Measurements from ENCODE around the gene CHMP5.

The CHMP5 gene

GRCh38 chr9:33294670-33295432 lies 30.0 kb downstream of the CHMP5 start:
- no peak overlapping the region for H3K4me2 ChIP-seq (ENCODE audit: low read length, poor library complexity, severe bottlenecking)
- H3K36me3 ChIP-seq (ENCODE audit: control insufficient read depth in 1 of 2, insufficient read depth in 2 of 2, low read depth in 1 of 2, low read length in 2 of 2), result peaks cover 11 to 82% of the 10 kb centered on the region in 2 experiments
- H3K18ac ChIP-seq (ENCODE audit: low read depth in 1 of 2, low read length in 2 of 2), result no peak overlapping the region
- H3K14ac ChIP-seq (ENCODE audit: low read length in 2 of 2), result no peak overlapping the region
- no peak overlapping the region for H2BK15ac ChIP-seq (ENCODE audit: low read depth, poor library complexity, severe bottlenecking)
- no peak overlapping the region for H2BK5ac ChIP-seq (ENCODE audit: low read depth, low read length, poor library complexity, severe bottlenecking)
- no peaks in the 10 kb centered on the region for H3K9me3 ChIP-seq (ENCODE audit: control insufficient read depth, low read length)
- no peak overlapping the region for H2BK12ac ChIP-seq (ENCODE audit: low read length in 2 of 2)
- no peaks in the 10 kb centered on the region for H3K27me3 ChIP-seq (ENCODE audit: control insufficient read depth in 1 of 2, insufficient read depth in 1 of 2, low read length in 2 of 2)
- H3K79me1 ChIP-seq (replicated peaks; ENCODE audit: low read length, poor library complexity, severe bottlenecking), result peaks cover 15% of the 10 kb centered on the region
- DNase-seq, result no peak
- H4K8ac ChIP-seq (ENCODE audit: low read length), result no peak overlapping the region
- H2BK120ac ChIP-seq (ENCODE audit: low read depth, low read length), result no peak overlapping the region
- WGBS, result 98% methylated on average over 10 of the region's 12 CpGs
- H2AK5ac ChIP-seq (ENCODE audit: low read length, severe bottlenecking), result no peak overlapping the region
- H3K23ac ChIP-seq (ENCODE audit: low read length in 2 of 2), result peak overlapping the region in 1 of 2 experiments; percentile 26
- H2AFZ ChIP-seq (ENCODE audit: low read depth, low read length), result no peak overlapping the region
- H3K27ac ChIP-seq (ENCODE audit: low read length, poor library complexity, severe bottlenecking), result no peak overlapping the region
- H3K4ac ChIP-seq (ENCODE audit: low read depth in 1 of 2, low read length in 2 of 2), result no peak overlapping the region
- peaks cover 6% of the 10 kb centered on the region for H3K4me1 ChIP-seq (ENCODE audit: control insufficient read depth, insufficient read depth, low read depth, low read length)
- H3K4me3 ChIP-seq (ENCODE audit: insufficient read depth in 1 of 2, low read depth in 1 of 2, low read length in 2 of 2), result no peak overlapping the region
- no peak overlapping the region for H4K91ac ChIP-seq (ENCODE audit: low read length)
- no peak overlapping the region for H3K9ac ChIP-seq (ENCODE audit: low read length)

GRCh38 chr9:33295571-33295970 lies 30.7 kb downstream of the CHMP5 start:
- Histone ChIP-seq H3K79me1 (replicated peaks; ENCODE audit: low read length, poor library complexity, severe bottlenecking) (peaks cover 15% of the 10 kb centered on the region), H3K9me3 (ENCODE audit: control insufficient read depth, low read length) (no peaks in the 10 kb centered on the region), H2BK15ac (ENCODE audit: low read depth, poor library complexity, severe bottlenecking) (no peak overlapping the region), H4K8ac (ENCODE audit: low read length) (no peak overlapping the region), H3K4me2 (ENCODE audit: low read length, poor library complexity, severe bottlenecking) (no peak overlapping the region), H2AK5ac (ENCODE audit: low read length, severe bottlenecking) (no peak overlapping the region), H2BK120ac (ENCODE audit: low read depth, low read length) (no peak overlapping the region), H3K27me3 (ENCODE audit: control insufficient read depth in 1 of 2, insufficient read depth in 1 of 2, low read length in 2 of 2) (no peaks in the 10 kb centered on the region), H2BK5ac (ENCODE audit: low read depth, low read length, poor library complexity, severe bottlenecking) (no peak overlapping the region), H3K14ac (ENCODE audit: low read length in 2 of 2) (no peak overlapping the region), H4K91ac (ENCODE audit: low read length) (no peak overlapping the region), H3K4me1 (ENCODE audit: control insufficient read depth, insufficient read depth, low read depth, low read length) (peaks cover 5% of the 10 kb centered on the region), H2AFZ (ENCODE audit: low read depth, low read length) (no peak overlapping the region), H2BK12ac (ENCODE audit: low read length in 2 of 2) (no peak overlapping the region), H3K4ac (ENCODE audit: low read depth in 1 of 2, low read length in 2 of 2) (no peak overlapping the region), H3K23ac (ENCODE audit: low read length in 2 of 2) (no peak overlapping the region), H3K9ac (ENCODE audit: low read length) (no peak overlapping the region), H3K4me3 (ENCODE audit: insufficient read depth in 1 of 2, low read depth in 1 of 2, low read length in 2 of 2) (no peak overlapping the region), H3K27ac (ENCODE audit: low read length, poor library complexity, severe bottlenecking) (no peak overlapping the region), H3K18ac (ENCODE audit: low read depth in 1 of 2, low read length in 2 of 2) (no peak overlapping the region), H3K36me3 (ENCODE audit: control insufficient read depth in 1 of 2, insufficient read depth in 2 of 2, low read depth in 1 of 2, low read length in 2 of 2) (peaks cover 13 to 88% of the 10 kb centered on the region in 2 experiments)
- no peak for DNase-seq
- WGBS, result 100% methylated on average over 1 of the region's 2 CpGs

GRCh38 chr9:33297432-33297831 lies 32.6 kb downstream of the CHMP5 start:
- H3K23ac ChIP-seq (ENCODE audit: low read length in 2 of 2), result no peak overlapping the region
- no peak overlapping the region for H2BK5ac ChIP-seq (ENCODE audit: low read depth, low read length, poor library complexity, severe bottlenecking)
- no CpG with 5 or more reads among the region's 1 CpG for WGBS
- H3K36me3 ChIP-seq (ENCODE audit: control insufficient read depth in 1 of 2, insufficient read depth in 2 of 2, low read depth in 1 of 2, low read length in 2 of 2), result peaks cover 21 to 99% of the 10 kb centered on the region in 2 experiments
- no peak overlapping the region for H3K4ac ChIP-seq (ENCODE audit: low read depth in 1 of 2, low read length in 2 of 2)
- H3K4me1 ChIP-seq (ENCODE audit: control insufficient read depth, insufficient read depth, low read depth, low read length), result peaks cover 2% of the 10 kb centered on the region
- H4K91ac ChIP-seq (ENCODE audit: low read length), result no peak overlapping the region
- peaks cover 17% of the 10 kb centered on the region for H3K79me1 ChIP-seq (replicated peaks; ENCODE audit: low read length, poor library complexity, severe bottlenecking)
- H2AK5ac ChIP-seq (ENCODE audit: low read length, severe bottlenecking), result no peak overlapping the region
- H3K18ac ChIP-seq (ENCODE audit: low read depth in 1 of 2, low read length in 2 of 2), result no peak overlapping the region
- H3K14ac ChIP-seq (ENCODE audit: low read length in 2 of 2), result no peak overlapping the region
- no peak overlapping the region for H2BK120ac ChIP-seq (ENCODE audit: low read depth, low read length)
- no peak overlapping the region for H2AFZ ChIP-seq (ENCODE audit: low read depth, low read length)
- DNase-seq, result peak; percentile 9
- no peak overlapping the region for H4K8ac ChIP-seq (ENCODE audit: low read length)
- H3K4me3 ChIP-seq (ENCODE audit: insufficient read depth in 1 of 2, low read depth in 1 of 2, low read length in 2 of 2), result no peak overlapping the region
- H3K4me2 ChIP-seq (ENCODE audit: low read length, poor library complexity, severe bottlenecking), result no peak overlapping the region
- H3K9ac ChIP-seq (ENCODE audit: low read length), result no peak overlapping the region
- no peak overlapping the region for H2BK15ac ChIP-seq (ENCODE audit: low read depth, poor library complexity, severe bottlenecking)
- peak overlapping the region; percentile 52 for H3K27ac ChIP-seq (ENCODE audit: low read length, poor library complexity, severe bottlenecking)
- H3K27me3 ChIP-seq (ENCODE audit: control insufficient read depth in 1 of 2, insufficient read depth in 1 of 2, low read length in 2 of 2), result no peaks in the 10 kb centered on the region
- H3K9me3 ChIP-seq (ENCODE audit: control insufficient read depth, low read length), result no peaks in the 10 kb centered on the region
- H2BK12ac ChIP-seq (ENCODE audit: low read length in 2 of 2), result no peak overlapping the region

GRCh38 chr9:33300546-33300945 lies 35.7 kb downstream of the CHMP5 start:
- Histone ChIP-seq H3K4me3 (ENCODE audit: insufficient read depth in 1 of 2, low read depth in 1 of 2, low read length in 2 of 2) (no peak overlapping the region), H3K14ac (ENCODE audit: low read length in 2 of 2) (no peak overlapping the region), H3K27ac (ENCODE audit: low read length, poor library complexity, severe bottlenecking) (no peak overlapping the region), H3K23ac (ENCODE audit: low read length in 2 of 2) (no peak overlapping the region), H2AFZ (ENCODE audit: low read depth, low read length) (no peak overlapping the region), H4K91ac (ENCODE audit: low read length) (no peak overlapping the region), H2BK120ac (ENCODE audit: low read depth, low read length) (no peak overlapping the region), H3K27me3 (ENCODE audit: control insufficient read depth in 1 of 2, insufficient read depth in 1 of 2, low read length in 2 of 2) (no peaks in the 10 kb centered on the region), H3K79me1 (replicated peaks; ENCODE audit: low read length, poor library complexity, severe bottlenecking) (peaks cover 20% of the 10 kb centered on the region), H3K9ac (ENCODE audit: low read length) (no peak overlapping the region), H2BK15ac (ENCODE audit: low read depth, poor library complexity, severe bottlenecking) (no peak overlapping the region), H2AK5ac (ENCODE audit: low read length, severe bottlenecking) (no peak overlapping the region), H2BK5ac (ENCODE audit: low read depth, low read length, poor library complexity, severe bottlenecking) (no peak overlapping the region), H3K4ac (ENCODE audit: low read depth in 1 of 2, low read length in 2 of 2) (no peak overlapping the region), H2BK12ac (ENCODE audit: low read length in 2 of 2) (no peak overlapping the region), H3K18ac (ENCODE audit: low read depth in 1 of 2, low read length in 2 of 2) (no peak overlapping the region), H3K9me3 (ENCODE audit: control insufficient read depth, low read length) (no peaks in the 10 kb centered on the region), H4K8ac (ENCODE audit: low read length) (no peak overlapping the region), H3K4me2 (ENCODE audit: low read length, poor library complexity, severe bottlenecking) (no peak overlapping the region), H3K36me3 (ENCODE audit: control insufficient read depth in 1 of 2, insufficient read depth in 2 of 2, low read depth in 1 of 2, low read length in 2 of 2) (peaks cover 26 to 99% of the 10 kb centered on the region in 2 experiments), H3K4me1 (ENCODE audit: control insufficient read depth, insufficient read depth, low read depth, low read length) (peaks cover 2% of the 10 kb centered on the region)
- 100% methylated on average over 1 of the region's 2 CpGs for WGBS
- DNase-seq, result no peak

All from mesenchymal stem cell (in vitro differentiated cells and primary cell).